Activated T-helper 9 cell treated with anti-CD3 and anti-CD28 coated beads, Interleukin-2, amount 50 U/mL, for 16 hours (primary cell): ENCODE data around the gene DHRS13.
"Not testable (repeated sequence)": the region's sequence is repeated elsewhere in the genome, so short reads cannot be mapped to it uniquely, and the experiment has no call there.

Source experiments
- DNase-seq: peaks from one replicate; pipeline ENCODE4 v3.0.0-alpha.2; 2020; ENCODE audit warnings: low read depth

DHRS13 gene

DNA sequence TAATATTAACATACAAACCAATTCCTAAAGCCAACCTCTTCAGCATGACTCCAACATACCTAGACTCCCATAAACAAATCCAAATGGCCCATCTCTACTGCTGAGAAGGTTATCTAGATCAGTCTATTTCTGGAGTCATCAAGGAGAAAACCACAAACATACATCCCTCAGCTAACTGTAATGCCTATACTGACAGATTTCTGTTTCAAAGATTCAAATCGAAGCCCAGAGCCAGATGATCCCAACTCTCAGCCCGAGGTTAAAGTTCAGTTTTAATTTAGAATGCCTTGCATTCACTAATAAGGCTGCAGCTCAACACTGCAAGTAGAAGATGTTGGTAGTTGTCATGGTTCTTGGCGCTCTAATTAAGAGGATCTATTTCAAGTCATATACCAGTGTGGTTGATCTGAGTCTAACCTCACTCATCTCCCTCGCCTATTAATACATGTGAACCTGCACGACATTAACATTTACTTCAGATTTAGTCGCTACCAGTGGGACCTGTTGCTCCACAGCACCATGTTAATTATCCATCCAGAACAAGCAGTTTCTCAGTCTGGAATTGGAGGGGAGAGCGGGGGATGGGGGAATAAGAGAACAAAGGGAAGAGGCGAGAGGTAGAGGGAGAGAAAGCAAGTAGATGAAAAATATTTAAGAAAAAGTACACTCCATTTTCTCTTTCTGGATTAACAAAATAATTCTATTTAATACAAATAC is 33.0 kb upstream of the DHRS13 start:
- DNase-seq, result no peak

DNA sequence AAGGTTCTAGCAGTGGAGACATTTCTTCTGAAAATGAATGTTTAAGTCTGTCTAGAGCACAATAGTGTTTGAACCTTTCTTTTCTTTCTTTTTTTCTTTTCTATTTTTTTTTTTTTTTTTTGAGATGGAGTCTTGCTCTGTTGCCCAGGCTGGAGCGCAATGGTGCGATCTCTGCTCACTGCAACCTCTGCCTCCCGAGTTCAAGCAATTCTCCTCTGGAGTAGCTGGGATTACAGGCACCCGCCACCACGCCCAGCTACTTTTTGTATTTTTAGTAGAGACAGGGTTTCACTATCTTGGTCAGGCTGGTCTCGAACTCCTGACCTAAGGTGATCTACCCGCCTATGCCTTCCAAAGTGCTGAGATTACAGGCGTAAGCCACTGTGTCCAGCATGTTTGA is 31.6 kb upstream of the DHRS13 start:
- not testable (repeated sequence) for DNase-seq

DNA sequence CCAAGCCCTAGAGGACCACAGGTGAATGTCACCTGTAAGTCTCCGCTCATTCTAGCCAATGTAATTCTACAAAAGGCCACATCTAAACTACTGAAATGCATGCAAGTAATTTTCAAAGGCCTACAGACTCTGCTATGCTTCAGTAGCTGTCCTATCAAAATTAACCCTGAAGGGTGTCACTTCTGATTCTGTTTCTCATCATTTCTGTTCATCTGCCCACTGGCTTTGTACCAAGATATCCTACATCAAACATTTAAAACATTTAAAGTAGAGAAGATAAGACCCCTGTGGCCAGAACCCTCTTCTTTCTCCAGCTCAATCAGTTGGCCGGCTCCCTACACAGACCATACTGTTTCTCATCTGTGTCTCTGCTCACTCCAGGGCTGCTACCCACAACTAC is 26.9 kb upstream of the DHRS13 start:
- no peak for DNase-seq

DNA sequence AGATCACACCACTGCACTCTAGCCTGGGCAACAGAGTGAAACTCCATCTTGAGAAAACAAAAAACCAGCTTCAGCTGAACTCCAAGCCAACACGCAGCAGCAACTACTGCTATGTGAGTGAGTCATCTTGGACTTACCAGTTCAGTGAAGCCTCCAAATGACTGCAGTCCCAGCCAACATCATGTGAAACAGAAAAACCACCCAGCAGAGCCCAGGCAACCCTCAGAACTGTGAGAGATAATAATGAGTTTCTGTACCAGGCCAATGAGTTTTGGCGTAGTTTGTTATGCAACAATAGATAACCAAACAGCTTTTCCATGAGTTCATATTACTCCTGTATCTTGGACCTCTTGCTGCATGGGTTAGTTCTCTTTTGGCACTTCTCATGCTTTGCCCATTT is 25.2 kb upstream of the DHRS13 start:
- DNase-seq, result peak; percentile 7

DNA sequence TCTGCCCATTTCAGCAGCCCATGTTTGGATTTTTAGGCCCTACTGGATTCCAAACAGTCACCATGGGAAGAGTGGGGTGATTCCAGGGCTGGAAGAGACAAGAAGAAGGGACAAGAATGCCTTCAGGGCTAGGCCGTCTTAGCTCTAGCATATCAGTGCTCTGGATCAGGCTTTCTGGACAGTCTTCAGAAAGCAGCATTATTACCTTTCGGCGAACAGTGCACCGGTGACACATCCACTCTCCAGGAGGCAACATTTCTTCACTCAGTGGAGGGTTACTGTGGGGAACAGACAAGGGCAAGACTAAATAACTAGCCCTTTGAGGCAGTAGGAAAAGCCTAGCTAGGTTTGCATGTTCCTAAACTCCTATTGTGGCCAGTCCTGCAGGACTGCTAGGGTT is 23.9 kb upstream of the DHRS13 start:
- DNase-seq, result no peak

DNA sequence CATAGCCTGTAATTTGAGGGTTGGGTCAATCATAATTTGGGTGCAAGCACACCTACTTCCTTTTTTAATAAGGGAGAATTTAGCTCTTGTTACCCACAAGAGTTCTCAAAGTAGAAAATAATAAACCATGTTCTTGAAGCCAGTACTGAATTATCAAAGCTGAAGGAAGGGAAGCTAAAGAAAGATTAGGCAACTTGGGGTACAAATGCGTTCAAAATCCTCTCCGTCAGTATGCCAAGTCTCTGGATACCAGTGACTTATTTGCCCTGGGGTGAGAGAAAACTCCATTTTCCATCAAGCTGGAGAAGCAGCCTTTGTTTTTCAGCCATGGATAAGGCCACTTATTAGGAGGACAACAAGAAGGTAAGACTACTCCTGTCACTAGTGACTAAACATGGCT is 23.5 kb upstream of the DHRS13 start:
- no peak for DNase-seq

DNA sequence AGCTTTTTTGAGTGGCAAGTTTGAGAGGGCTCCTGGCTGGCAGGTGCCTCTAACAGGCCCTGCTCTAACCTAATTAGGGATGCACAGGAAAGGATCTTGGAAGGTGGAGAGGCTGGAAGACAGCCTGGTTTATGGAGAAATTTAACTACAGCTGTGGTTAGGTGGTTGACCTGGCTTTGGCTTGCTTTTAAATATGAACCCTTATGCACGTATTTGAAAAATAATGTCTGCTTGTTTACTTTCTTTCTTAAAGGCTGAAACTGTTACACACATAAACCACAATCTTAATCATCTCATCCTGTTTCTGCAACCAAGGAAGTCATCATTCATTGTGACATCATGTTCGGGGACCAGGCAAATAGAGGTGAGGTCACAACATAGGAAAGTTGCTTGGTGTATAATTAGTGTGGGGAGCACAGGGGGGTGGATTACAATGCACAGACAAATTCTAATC is 23.1 kb upstream of the DHRS13 start:
- peak; percentile 9 for DNase-seq

DNA sequence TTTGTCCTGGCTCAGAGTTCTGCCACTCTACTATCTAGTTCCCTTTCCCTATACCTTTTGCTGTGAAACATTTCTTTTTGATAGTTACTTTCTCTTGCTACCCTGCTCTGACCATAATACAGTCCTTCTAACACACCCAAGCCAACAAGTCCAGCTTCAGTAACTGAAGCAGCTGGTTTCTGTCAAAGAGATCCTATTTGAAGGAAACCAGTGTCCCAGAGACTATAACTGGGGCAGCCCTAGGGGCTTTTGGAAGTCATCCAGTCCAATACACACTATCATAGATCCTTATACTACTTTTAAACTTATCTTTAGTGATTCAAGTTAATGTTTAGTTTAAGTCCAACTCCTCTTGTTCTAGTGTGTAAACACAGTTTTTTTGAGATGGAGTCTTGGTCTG is 17.3 kb upstream of the DHRS13 start:
- no peak for DNase-seq

DNA sequence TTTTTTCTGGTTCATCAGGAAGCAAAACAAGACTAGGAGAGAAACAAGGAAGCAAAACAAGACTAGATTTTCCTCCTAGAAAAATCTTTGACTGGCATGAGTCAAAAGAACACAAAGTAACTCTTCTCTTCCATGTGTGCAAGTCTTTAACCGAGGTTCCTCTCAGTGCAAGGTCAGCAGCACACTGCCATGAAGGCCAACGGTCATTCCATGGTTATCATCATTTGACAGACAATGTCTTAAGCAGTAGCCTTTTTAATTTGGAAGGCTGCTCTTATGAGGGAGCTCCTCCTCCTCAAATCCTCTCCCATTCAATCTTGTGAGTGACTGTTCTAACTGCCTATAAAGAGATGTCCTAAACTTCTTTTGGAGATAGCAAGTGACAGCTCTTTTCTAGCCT is 15.4 kb upstream of the DHRS13 start:
- no peak for DNase-seq

DNA sequence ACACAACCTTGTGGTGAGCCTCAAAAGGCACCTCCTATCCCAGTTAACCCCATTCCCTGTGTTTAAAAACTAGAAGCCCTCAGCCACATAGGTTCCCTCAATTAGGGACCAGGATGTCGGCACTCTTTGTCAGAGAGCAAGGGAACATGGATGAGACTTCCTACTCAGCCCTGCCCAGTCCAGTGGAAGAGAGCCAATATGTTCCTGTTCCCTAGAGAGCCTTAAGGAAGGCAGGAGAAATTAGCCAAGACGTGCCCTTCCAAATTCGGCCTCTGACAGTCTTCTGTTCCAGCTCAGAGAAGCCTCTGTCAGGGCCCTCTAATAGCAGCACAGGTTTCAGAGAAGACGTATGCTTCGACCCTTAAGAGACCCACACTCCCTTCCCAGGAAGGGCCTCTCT is 14.6 kb upstream of the DHRS13 start:
- DNase-seq, result no peak

DNA sequence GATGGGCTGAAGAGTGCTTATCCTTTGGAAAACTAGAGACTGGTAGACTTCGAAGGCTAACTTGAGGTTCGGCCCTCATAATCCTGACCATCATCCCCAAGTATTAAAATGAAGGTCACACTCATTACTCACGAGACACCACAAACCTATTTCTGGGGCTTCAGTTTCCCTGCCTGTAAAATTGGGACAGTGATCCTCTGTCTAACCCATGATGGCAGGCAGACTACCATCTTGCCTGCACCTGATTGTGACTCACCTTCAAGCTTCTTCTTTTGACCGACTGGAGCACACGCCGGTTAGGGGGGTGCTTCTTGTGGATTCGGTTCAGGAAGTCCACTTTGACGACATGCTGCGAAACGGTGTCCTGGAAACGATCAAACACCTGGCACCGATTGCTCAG is 14.2 kb upstream of the DHRS13 start:
- DNase-seq, result no peak

DNA sequence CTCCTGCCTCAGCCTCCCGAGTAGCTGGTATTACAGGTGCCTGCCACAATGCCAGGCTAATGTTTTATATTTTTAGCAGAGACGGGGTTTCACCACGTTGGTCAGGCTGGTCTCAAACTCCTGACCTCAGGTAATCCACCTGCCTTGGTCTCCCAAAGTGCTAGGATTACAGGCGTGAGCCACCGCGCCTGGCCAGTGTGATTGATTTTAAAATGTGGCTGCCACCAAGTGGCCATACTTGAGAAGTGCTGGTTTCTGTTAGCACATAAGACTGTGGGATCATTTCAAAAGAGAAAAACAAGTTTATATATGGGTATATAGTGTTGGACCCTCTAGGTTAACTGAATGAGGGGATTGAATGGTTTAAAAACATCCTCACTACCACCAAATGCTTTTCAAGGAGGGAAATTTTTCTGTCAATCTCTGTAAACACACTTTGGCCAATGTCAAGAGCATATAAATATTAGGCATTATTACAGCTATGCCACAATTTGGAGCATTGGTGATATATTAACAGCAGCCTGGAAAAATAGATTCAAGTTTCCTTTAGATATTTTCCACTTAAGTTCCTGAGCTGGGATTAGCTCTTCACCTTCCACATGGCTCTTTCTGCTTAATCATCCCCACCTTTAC is 13.5 kb upstream of the DHRS13 start:
- no peak for DNase-seq

DNA sequence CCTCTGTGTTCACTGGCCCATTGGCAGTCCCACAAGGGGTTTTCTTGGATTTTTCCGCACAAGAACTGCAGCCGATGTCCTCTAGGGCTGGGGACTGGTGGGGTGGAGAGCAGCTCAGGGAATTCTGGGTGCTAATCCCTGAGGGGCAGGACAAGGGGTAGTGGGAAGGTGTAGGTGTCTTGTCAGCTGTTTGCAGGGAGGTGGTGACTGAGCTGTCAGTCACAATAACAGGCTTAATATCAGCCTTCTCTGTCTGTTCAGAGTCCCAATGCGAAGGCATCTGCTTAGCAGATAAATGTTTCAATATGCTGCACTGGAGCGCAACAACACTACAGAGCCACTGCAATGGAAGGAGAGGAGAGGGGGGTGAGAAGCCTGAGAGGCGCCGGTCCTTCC is 10.1 kb upstream of the DHRS13 start:
- no peak for DNase-seq

DNA sequence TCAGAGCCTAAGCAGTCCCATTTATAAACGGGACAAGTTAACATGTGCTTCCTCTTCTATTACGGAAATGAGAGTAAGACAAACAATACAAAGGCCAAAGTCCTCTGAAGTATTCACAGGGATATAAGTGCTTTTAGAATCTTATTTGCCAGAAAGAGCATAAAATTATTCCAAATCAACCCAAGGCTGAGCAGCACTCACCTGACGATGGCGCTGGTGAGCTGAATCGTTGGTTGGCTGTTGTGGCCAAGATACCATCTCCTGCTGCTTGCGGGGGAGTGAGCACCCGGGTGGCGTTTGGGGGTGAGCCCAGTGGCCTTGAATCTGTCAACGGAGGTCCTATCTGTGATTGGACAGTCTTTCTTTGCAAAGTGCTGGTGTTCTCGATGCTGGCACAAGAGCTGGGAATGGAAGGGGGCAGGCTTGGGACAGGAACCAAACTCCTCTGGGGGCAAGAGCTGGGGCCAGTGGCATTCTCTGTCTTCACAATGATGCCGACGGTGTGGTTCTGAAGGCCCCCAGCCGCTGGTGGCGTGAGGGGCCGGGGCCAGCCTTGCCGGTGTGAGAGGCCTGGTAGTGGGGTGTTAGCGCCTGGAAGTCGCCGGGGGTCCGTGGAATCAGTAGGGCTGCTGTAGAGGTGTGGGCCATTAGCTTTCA is 9.5 kb upstream of the DHRS13 start:
- DNase-seq, result no peak

DNA sequence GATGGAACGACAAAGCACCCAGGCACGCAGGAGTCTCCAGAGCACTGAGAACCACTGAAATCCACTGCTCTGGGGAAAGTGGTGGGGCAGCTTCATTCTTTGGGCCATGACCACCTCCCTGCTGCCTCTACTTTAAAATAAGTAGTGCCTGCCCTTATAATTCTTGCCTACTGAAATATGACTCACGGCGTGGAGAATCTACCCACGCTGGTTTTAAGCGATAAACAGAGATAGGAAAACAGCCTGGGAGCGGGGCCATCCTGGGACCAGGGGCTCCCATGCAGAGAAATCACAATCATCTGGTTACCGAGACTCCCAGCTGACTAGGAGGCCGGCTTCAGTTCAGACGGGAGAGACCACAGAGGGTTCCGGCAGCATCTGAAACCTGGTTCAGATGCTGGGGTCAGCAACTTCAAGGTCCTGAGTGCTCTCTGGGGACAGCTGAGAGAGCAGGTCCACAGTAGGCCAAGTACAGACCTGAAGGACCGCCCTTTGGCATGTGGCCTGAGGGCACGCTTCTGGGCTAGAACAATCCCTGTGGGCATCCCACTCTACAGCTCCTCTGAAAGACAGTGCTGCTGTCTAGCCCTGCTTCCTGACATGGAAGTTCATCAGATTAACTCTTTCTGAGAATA is 8.6 kb upstream of the DHRS13 start:
- no peak for DNase-seq

DNA sequence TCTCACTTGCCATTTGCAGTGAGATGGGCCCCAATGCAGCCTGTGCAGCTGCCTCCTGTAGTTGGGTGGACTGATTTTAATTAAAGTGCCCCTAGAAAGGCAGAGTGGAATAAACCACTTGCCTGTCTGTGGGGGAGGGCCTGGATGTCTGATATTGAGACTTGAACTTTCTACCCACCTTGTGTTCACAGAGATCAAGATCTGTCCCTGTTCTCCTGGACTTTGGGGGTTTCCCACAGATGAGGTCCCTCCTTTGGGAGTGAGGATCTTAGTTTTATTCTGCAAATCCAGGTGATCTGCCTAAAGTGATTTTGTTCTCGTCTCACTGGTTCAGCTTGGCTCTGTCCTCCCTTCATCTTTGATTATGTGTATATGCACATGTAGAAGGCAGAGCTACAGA is 7.7 kb upstream of the DHRS13 start:
- DNase-seq, result no peak

DNA sequence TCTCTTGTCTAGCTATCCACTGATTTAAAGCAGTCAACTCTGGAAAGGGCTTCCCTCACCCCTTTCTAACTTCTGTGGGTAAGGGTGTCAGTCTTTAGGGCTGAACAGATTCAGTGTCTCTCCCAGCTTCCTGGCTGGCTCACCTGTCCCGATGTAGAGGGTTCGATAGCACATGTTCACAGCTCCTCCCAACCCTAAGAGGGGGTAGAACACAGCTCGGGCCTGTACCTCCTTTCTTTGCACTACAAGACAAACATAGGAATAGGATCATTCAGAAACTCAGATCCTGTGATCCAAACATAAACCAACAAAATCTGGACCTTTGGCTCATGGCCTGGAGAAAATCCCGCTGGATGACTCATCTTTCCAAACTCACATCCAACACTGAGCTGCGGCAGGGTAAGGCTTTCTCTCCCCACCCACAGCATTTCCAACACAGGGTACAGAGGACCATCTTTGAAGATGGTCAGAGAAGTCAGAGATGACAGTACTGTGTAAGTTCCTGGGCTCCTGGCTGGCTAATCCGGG is 5.8 kb upstream of the DHRS13 start:
- DNase-seq, result no peak

DNA sequence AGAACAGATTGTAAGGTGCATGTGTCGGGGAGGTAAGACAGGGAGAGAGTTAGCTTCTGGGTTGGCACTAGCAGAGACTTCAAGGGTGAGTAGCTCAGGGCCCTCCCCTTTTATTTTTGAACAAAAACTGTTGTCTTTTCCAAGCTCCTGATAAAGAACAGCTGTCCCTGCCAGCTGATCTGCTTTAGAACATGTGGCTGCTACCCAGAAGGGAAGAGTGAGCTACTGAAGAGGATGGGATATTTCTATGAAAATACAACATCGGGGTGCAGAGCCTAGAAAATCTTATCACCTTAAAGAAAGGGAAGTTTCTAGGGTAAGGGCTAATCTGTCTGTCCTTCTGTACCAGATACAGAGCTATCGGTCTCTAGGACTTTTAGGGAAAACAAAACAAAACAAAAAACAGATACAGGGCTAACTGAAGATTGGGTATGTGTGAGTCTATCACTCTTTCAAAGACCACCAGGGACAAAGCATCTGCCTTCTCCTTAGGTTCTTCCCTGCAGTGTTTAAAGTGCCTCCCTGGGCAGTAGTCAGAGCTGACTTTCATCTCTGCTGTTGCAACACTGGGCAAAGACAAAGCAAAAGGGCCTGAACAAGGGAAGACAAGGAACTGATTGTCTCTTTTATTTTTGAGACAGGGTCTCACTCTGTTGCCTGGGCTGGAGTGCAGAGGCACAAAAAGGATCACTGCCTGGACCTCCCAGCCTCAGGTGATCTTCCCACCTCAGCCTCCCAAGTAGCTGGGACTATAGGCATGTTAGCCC is 5.0 kb upstream of the DHRS13 start:
- DNase-seq, result no peak

DNA sequence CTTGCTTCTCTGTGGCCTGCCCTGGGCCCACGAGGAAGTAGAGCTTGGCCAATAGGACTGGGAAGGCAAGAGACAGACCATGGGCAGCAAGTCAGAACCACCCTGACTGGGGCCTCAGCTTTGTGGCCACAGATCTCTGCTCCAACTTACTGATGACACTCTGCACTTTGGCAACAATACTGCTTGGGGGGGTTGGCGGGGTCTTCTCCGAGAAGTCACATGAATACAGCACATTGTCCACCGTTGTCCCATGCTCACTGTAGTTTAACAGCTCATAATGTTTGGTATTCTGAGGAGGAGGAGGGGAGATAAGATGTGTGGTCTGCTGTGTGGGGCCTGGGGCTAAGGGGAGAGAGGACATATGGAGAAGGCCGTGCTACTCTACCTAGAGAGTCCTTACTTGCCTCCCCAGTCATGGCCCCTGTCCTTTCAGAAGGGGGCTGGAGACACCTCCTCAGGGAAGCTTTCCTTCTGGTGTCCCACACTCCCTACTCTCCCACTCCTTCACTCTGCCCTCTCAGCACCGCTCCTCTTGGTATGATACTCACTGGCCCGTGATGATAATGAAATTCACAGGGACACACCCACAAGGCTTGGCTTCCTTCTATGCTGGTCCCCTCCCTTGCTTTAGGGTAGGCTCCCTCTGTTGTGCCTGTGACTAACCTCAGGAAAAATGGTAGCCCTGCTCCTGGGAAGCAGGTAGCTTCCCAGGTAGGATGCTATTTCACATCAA is 4.0 kb upstream of the DHRS13 start:
- DNase-seq, result no peak

DNA sequence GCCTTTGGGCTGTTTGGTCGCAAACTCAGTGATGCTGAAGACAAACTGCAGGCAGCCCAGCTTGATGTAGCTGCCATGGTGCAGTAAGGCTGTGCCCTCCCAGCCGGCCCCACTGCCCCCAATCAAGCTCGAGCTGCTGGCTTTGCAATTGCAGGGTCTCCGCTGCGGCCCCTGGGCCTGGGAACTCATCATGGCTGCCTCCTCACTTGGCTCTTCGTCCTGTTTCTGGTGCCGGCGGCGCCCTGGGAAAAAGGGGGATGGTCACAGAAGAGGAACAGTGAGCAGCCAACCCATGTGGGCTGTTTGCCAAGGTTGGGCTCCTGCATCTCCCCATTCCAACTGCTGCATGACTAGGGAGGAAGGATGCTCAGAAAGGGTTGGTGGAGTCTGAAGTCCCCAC is 3.4 kb upstream of the DHRS13 start:
- no peak for DNase-seq

DNA sequence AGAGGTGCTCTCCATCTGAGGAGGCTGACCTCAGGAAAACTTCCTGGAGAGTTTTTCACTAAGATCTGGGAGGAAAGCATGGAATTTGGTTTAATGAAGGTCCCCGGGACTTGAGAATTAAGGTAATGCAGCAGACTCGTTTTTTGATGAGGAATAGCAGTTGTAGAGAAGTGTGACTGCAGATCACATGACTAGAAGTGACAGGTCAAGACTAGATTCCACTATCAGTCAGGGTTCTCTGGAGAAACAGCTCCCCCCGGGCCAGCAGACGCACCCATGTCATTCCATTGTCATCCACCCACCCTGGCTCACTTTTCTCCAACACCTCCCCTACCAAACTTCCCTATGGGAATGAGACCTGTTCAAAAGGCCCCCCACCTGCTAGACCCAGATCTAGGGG is 1.9 kb upstream of the DHRS13 start:
- DNase-seq, result no peak

DNA sequence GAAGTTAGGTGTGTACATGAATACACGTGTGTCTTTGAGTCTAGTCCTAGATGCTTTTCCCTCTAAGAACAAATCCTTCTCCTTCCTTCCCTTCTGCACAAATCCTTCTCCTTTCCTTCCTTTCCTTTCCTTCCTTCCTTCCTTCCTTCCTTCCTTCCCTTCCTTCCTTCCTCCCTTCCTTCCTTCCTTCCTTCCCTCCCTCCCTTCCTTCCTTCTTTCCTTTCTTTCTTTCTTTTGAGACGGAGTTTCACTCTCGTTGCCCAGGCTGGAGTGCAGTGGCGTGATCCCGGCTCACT is 615 bp upstream of the DHRS13 start:
- not testable (repeated sequence) for DNase-seq
